Peyer's patch (tissue), 4 donors: ENCODE measurements around the gene CDCA3.

ENCODE experiments used
- POLR2A ChIP-seq, 2 donors: fragments of 450-650 bp; IDR thresholded peaks; one replicate each; pipeline ENCODE4 v1.5.1; 2017; ENCODE audit warnings: antibody characterized with exemption in 2 of 2, mild to moderate bottlenecking in 2 of 2, moderate library complexity in 2 of 2
- TF ChIP-seq, protein P1 (sequence below), 6 experiments: fragments of 450-650 bp in 4 of 6; fragments of 200-600 bp in 2 of 6; sonication (generic) in 1 of 6; IDR thresholded peaks; one replicate each; pipeline ENCODE4 v1.5.1; 2017 to 2019; ENCODE audit warnings: antibody characterized with exemption in 6 of 6, mild to moderate bottlenecking in 3 of 6, moderate library complexity in 1 of 6

DNA sequence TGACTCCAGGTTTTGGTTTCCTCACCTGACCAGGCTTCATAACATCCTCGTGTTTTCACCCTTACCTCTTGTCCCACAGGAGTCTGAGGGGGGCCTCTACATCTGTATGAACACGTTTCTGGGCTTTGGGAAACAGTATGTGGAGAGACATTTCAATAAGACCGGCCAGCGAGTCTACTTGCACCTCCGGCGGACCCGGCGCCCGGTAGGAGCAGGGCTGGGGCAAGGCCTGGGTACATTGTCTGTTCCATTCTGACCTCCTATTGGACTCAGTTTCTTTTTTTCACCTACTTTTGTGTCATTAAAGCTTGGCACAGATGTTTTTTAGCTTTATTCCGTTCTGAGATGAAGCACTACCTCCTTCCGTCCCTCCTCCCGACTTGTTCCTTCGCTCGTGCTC is 4.2 kb upstream of the CDCA3 start:
- TF ChIP-seq, protein P1, sequence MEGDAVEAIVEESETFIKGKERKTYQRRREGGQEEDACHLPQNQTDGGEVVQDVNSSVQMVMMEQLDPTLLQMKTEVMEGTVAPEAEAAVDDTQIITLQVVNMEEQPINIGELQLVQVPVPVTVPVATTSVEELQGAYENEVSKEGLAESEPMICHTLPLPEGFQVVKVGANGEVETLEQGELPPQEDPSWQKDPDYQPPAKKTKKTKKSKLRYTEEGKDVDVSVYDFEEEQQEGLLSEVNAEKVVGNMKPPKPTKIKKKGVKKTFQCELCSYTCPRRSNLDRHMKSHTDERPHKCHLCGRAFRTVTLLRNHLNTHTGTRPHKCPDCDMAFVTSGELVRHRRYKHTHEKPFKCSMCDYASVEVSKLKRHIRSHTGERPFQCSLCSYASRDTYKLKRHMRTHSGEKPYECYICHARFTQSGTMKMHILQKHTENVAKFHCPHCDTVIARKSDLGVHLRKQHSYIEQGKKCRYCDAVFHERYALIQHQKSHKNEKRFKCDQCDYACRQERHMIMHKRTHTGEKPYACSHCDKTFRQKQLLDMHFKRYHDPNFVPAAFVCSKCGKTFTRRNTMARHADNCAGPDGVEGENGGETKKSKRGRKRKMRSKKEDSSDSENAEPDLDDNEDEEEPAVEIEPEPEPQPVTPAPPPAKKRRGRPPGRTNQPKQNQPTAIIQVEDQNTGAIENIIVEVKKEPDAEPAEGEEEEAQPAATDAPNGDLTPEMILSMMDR (IDR thresholded peaks at IDR 0.05): no peak
- no peak for TF ChIP-seq POLR2A (IDR thresholded peaks at IDR 0.05)
